A549 (cell line): ENCODE data around the gene C1S. TPM values are rescaled to one million over a fixed set of nuclear protein-coding genes. Genes with fewer than 3 reads are reported as not detected.
A peak's percentile ranks its signal among the peaks of the same experiment; 100 is the strongest.

ENCODE experiments used
- ATAC-seq, 2 experiments: fragments of 200-7000 bp in 1 of 2; fragments of >200 bp in 1 of 2; cut with Nextera tagmentation in 1 of 2; cut with Tn5 transposase in 1 of 2; 3 replicates each; pipeline versions ENCODE4 v1.8.0 to v1.9.1; 2018 to 2020; ENCODE audit warnings: mild to moderate bottlenecking in 1 of 2, moderate library complexity in 1 of 2
- CTCF ChIA-PET: fragments of 300-600 bp; sonication (Branson Sonifier 250); formaldehyde crosslinking; extraction: SDS; loops from one replicate; lab custom pipeline; 2021; ENCODE audit warnings: antibody characterized with exemption, inconsistent platforms; lab: Yijun Ruan, JAX
- POLR2A ChIA-PET: fragments of 350-600 bp; formaldehyde crosslinking; extraction: SDS; loops from one replicate; lab custom pipeline; 2021; ENCODE audit warnings: antibody characterized with exemption, inconsistent platforms; lab: Yijun Ruan, JAX
- DNase-seq, 2 experiments: peaks; one replicate each; pipeline versions ENCODE4 v3.0.0 to v3.0.0-alpha.2; 2011 to 2016; ENCODE audit warnings: low read depth in 1 of 2, low spot score in 1 of 2
- FAIRE-seq: peaks from 2 replicates; lab custom pipeline; 2011; peaks lifted over from hg19 to GRCh38; lab: Jason Lieb, UNC
- H3K27ac ChIP-seq, 2 experiments: fragments of >200 bp; sonication (Bioruptor Twin); formaldehyde crosslinking; 3 replicates each; pipeline ENCODE4 v1.5.1; 2016 to 2017
- H3K4me1 ChIP-seq: fragments of >200 bp; sonication (Bioruptor Twin); formaldehyde crosslinking; 3 replicates; pipeline ENCODE4 v1.6.1; 2016
- H3K4me2 ChIP-seq: fragments of >200 bp; sonication (Bioruptor Twin); formaldehyde crosslinking; 3 replicates; pipeline ENCODE4 v1.6.1; 2016
- H3K4me3 ChIP-seq: fragments of >200 bp; sonication (Bioruptor Twin); formaldehyde crosslinking; 3 replicates; pipeline ENCODE4 v1.5.1; 2016
- H3K9me3 ChIP-seq: fragments of >200 bp; sonication (Bioruptor Twin); formaldehyde crosslinking; 3 replicates; pipeline ENCODE4 v1.6.1; 2016
- CHD4 ChIP-seq: fragments of 200-600 bp; sonication (generic); IDR thresholded peaks from 2 replicates; pipeline ENCODE4 v1.6.1; 2016; ENCODE audit warnings: antibody characterized with exemption, mild to moderate bottlenecking, borderline replicate concordance
- CTCF ChIP-seq: fragments of >200 bp; sonication (Bioruptor Twin); formaldehyde crosslinking; IDR thresholded peaks from 3 replicates; pipeline ENCODE4 v1.5.1; 2016
- EP300 ChIP-seq, 2 experiments: fragments of >200 bp; sonication (Bioruptor Twin); formaldehyde crosslinking; IDR thresholded peaks; 2 replicates in 1 of 2; 3 replicates in 1 of 2; pipeline ENCODE4 v1.6.1; 2016 to 2017
- ESRRA ChIP-seq: fragments of 150-350 bp; IDR thresholded peaks from 2 replicates; pipeline ENCODE4 v1.6.1; 2014; ENCODE audit warnings: mild to moderate bottlenecking, low read length, borderline replicate concordance
- FOXS1 ChIP-seq: fragments of 250-450 bp; sonication (Bioruptor Pico); IDR thresholded peaks from 2 replicates; pipeline ENCODE4 v1.5.0; 2020; ENCODE audit warnings: mild to moderate bottlenecking, moderate library complexity
- HEYL ChIP-seq: fragments of 250-450 bp; sonication (Bioruptor Pico); IDR thresholded peaks from 2 replicates; pipeline ENCODE4 v1.8.0; 2021; ENCODE audit warnings: mild to moderate bottlenecking, moderate library complexity
- HMGXB4 ChIP-seq: fragments of 250-450 bp; sonication (Bioruptor Pico); IDR thresholded peaks from 2 replicates; pipeline ENCODE4 v1.5.0; 2021; ENCODE audit warnings: mild to moderate bottlenecking, moderate library complexity, borderline replicate concordance
- HOXB13 ChIP-seq: fragments of 250-450 bp; sonication (Bioruptor Pico); IDR thresholded peaks from 2 replicates; pipeline ENCODE4 v1.5.0; 2020; ENCODE audit warnings: low read depth, mild to moderate bottlenecking, moderate library complexity
- MAX ChIP-seq: IDR thresholded peaks from 2 replicates; pipeline ENCODE4 v1.6.1; 2012
- NPAS2 ChIP-seq: fragments of 250-450 bp; sonication (Bioruptor Pico); IDR thresholded peaks from 2 replicates; pipeline ENCODE4 v1.8.0; 2022; ENCODE audit warnings: mild to moderate bottlenecking, moderate library complexity, borderline replicate concordance
- POLR2A ChIP-seq: IDR thresholded peaks from 2 replicates; pipeline ENCODE4 v1.6.1; 2012; ENCODE audit warnings: mild to moderate bottlenecking, low read length
- RARB ChIP-seq: fragments of 250-450 bp; sonication (Bioruptor Pico); IDR thresholded peaks from 2 replicates; pipeline ENCODE4 v1.8.0; 2021; ENCODE audit warnings: mild to moderate bottlenecking, moderate library complexity
- RCOR1 ChIP-seq: fragments of 150-350 bp; IDR thresholded peaks from 2 replicates; pipeline ENCODE4 v1.6.1; 2014; ENCODE audit warnings: antibody characterized with exemption, low read length, low read depth
- RNF2 ChIP-seq: fragments of 200-600 bp; sonication (generic); IDR thresholded peaks from 2 replicates; pipeline ENCODE4 v1.6.1; 2016; ENCODE audit warnings: low read depth, mild to moderate bottlenecking, antibody characterized with exemption, moderate library complexity, borderline replicate concordance
- SMC3 ChIP-seq: fragments of >200 bp; sonication (Bioruptor Twin); formaldehyde crosslinking; IDR thresholded peaks from 3 replicates; pipeline ENCODE4 v1.6.1; 2018; ENCODE audit warnings: inconsistent platforms
- ZC3H11A ChIP-seq: fragments of 450-650 bp; IDR thresholded peaks from 2 replicates; pipeline ENCODE4 v1.6.1; 2014; ENCODE audit warnings: antibody characterized with exemption, mild to moderate bottlenecking
- ZSCAN20 ChIP-seq: fragments of 250-450 bp; sonication (Bioruptor Pico); IDR thresholded peaks from 2 replicates; pipeline ENCODE4 v1.8.0; 2022; ENCODE audit warnings: mild to moderate bottlenecking, moderate library complexity
- WGBS: methylation state at CpG from one replicate; pipeline ENCODE4 v1.1.6; 2017; ENCODE audit errors: missing lambda C conversion rate; 5-methylcytosine and 5-hydroxymethylcytosine counted together
- polyA plus RNA-seq, 4 experiments: library from polyadenylated mRNA; depleted of rRNA in 3 of 4; stranded (reverse); fragments of >200 nt; fragmentation: RNase III in 1 of 4; extraction: RNeasy Plus Mini Kit Qiagen cat#74134 plus additional on column Dnase treatment in 1 of 4; gene quantifications; 2 replicates in 3 of 4; 3 replicates in 1 of 4; pipeline ENCODE4 v1.2.3, GENCODE V29; 2011 to 2017
- TF ChIP-seq, protein P1 (sequence below): fragments of >200 bp; sonication (Bioruptor Twin); formaldehyde crosslinking; IDR thresholded peaks from 3 replicates; pipeline ENCODE4 v1.6.1; 2016
- TF ChIP-seq, protein P2 (sequence below): fragments of 150-350 bp; IDR thresholded peaks from 2 replicates; pipeline ENCODE4 v1.6.1; 2014; ENCODE audit warnings: low read depth, mild to moderate bottlenecking, low read length
- TF ChIP-seq, protein P3 (sequence below): fragments of 250-450 bp; sonication (Bioruptor Pico); IDR thresholded peaks from 2 replicates; pipeline ENCODE4 v1.5.0; 2020; ENCODE audit warnings: low read depth, mild to moderate bottlenecking, moderate library complexity

C1S gene
- polyA plus RNA-seq, 2 of the 4 experiments (the other 2 are of a cell fraction): 65.5 to 107 TPM

- TF ChIP-seq ZSCAN20 (CRISPR knock-in tag): no peak
- TF ChIP-seq HOXB13: no peak
- no peak for TF ChIP-seq ESRRA
- no peak for TF ChIP-seq RNF2
- no peak for TF ChIP-seq RARB (CRISPR knock-in tag)
- TF ChIP-seq HEYL: no peak
- TF ChIP-seq, protein P1, sequence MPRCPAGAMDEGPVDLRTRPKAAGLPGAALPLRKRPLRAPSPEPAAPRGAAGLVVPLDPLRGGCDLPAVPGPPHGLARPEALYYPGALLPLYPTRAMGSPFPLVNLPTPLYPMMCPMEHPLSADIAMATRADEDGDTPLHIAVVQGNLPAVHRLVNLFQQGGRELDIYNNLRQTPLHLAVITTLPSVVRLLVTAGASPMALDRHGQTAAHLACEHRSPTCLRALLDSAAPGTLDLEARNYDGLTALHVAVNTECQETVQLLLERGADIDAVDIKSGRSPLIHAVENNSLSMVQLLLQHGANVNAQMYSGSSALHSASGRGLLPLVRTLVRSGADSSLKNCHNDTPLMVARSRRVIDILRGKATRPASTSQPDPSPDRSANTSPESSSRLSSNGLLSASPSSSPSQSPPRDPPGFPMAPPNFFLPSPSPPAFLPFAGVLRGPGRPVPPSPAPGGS: no peak
- TF ChIP-seq RCOR1: no peak
- no peak for TF ChIP-seq FOXS1
- TF ChIP-seq, all 56 proteins: peak for 0
- Histone ChIP-seq H3K9me3 (no peaks in the 10 kb centered on the region), H3K4me3 (no peak overlapping the region), H3K4me2 (no peak overlapping the region), H3K4me1 (no peaks in the 10 kb centered on the region), H3K27ac (no peak overlapping the region)
- ATAC-seq: no peak
- DNase-seq: no peak
- ChIA-PET POLR2A (no interaction called here), CTCF (interaction anchor here (0.6 to 16.5 kb wide), 7 partner anchors 8 to 155 kb away, joined by 3 to 309 read pairs (median 4); partner anchors contain the start of gene C1RL)
- no peak for FAIRE-seq
- WGBS: 63% methylated on average over 7 of the region's 7 CpGs
Observed at GRCh38 chr12:7067096-7067495, 6.6 kb downstream of the C1S start.

DNA sequence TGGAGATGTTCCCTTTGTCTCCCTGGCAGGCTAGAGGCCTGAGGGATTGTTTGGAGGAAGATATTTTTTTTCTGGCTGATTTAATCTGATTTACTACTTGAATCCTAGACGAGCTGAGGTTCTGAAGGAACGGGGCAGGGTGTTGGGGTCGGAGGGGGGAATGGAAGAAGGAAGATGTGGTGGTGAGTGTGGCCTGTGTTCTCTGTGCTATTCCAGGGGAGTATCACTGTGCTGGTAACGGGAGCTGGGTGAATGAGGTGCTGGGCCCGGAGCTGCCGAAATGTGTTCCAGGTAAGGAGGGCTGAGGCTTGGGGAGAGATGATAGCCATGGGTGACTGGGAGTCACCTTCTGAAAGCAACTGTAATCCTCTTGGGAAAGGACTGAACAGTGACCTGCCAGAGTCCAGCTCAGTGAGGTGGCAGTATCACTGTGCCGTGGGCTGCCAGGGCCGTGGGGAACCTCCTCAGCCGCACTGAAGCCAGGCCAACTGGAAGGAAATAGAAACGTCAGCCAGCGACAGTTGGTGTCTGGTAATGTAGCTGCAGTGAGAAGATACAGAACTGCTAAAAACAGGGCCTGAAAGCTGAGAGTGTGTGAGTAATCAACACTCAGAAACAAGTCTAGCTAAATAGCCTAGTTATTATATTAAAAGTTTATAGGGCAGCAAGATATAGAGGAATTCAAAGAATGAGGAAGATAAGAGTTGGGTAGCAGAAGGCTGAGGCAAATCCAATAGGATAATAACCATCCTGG lies 7.9 kb downstream of the C1S start:
- CTCF ChIA-PET: interaction anchor here (1.3 to 16.5 kb wide), 6 partner anchors 3 to 42 kb away, joined by 5 to 309 read pairs (median 80); partner anchors contain the start of genes C1R, C1RL and C1S
- 81% methylated on average over 11 of the region's 11 CpGs for WGBS
- POLR2A ChIA-PET: no interaction called here
- Histone ChIP-seq H3K27ac (no peak overlapping the region), H3K9me3 (no peaks in the 10 kb centered on the region), H3K4me3 (no peak overlapping the region)
- FAIRE-seq: no peak
- no peak for TF ChIP-seq NPAS2
- no peak for TF ChIP-seq ZSCAN20 (CRISPR knock-in tag)
- TF ChIP-seq, protein P2, sequence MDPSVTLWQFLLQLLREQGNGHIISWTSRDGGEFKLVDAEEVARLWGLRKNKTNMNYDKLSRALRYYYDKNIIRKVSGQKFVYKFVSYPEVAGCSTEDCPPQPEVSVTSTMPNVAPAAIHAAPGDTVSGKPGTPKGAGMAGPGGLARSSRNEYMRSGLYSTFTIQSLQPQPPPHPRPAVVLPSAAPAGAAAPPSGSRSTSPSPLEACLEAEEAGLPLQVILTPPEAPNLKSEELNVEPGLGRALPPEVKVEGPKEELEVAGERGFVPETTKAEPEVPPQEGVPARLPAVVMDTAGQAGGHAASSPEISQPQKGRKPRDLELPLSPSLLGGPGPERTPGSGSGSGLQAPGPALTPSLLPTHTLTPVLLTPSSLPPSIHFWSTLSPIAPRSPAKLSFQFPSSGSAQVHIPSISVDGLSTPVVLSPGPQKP: no peak
- no peak for TF ChIP-seq SMC3
- no peak for TF ChIP-seq POLR2A
- no peak for TF ChIP-seq EP300 (IDR thresholded peaks at IDR 0.05)
- TF ChIP-seq HMGXB4 (CRISPR knock-in tag): no peak
- TF ChIP-seq ESRRA: no peak
- no peak for TF ChIP-seq MAX
- TF ChIP-seq, all 56 proteins: peak for 0
- DNase-seq (no peak), ATAC-seq (peak in 1 of 2 experiments; percentile 20; a peak in 2 of 6 replicates)
- H3K4me1 ChIP-seq: no peaks in the 10 kb centered on the region
- no peak overlapping the region for H3K4me2 ChIP-seq

DNA sequence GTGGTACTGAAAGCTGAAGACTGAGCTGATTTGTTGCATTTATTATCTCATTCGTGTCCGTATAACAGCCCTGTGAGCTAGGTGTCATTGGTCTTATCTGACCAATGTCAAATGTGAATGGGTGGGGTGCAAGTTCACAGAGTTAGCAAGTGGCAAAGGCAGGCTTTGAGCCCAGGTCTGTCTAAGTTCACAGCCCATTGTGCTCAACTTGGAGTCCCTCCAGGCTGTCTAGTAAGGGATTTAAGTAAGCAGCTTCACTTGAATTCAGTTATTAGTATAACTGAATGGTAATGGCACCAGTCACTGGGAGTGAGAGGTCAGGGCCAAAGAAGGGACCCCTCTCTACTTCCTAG lies 8.5 kb downstream of the C1S start:
- ChIA-PET POLR2A (no interaction called here), CTCF (interaction anchor here (1.9 to 16.5 kb wide), 5 partner anchors 4 to 42 kb away, joined by 5 to 309 read pairs (median 150); partner anchors contain the start of genes C1R, C1RL and C1S)
- DNase-seq (no peak), ATAC-seq (no peak), FAIRE-seq (no peak)
- no peak overlapping the region for H3K4me3 ChIP-seq
- no peaks in the 10 kb centered on the region for H3K9me3 ChIP-seq
- H3K4me2 ChIP-seq: no peak overlapping the region
- no peak overlapping the region for H3K27ac ChIP-seq
- TF ChIP-seq, protein P3, sequence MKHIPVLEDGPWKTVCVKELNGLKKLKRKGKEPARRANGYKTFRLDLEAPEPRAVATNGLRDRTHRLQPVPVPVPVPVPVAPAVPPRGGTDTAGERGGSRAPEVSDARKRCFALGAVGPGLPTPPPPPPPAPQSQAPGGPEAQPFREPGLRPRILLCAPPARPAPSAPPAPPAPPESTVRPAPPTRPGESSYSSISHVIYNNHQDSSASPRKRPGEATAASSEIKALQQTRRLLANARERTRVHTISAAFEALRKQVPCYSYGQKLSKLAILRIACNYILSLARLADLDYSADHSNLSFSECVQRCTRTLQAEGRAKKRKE (CRISPR knock-in tag): no peak
- no peak for TF ChIP-seq CTCF
- TF ChIP-seq ZC3H11A: no peak
- no peak for TF ChIP-seq CHD4
- 78% methylated on average over 2 of the region's 2 CpGs for WGBS
- H3K4me1 ChIP-seq: no peaks in the 10 kb centered on the region
